ENCODE data around the gene EIF4EBP3.

The EIF4EBP3 gene

GRCh38 chr5:140558542-140558941, 11.1 kb downstream of the EIF4EBP3 start:
- H3K9me3 ChIP-seq (ENCODE audit: control insufficient read depth, low read length), result no peaks in the 10 kb centered on the region
- H3K27me3 ChIP-seq (ENCODE audit: control insufficient read depth, insufficient read depth, low read length), result no peaks in the 10 kb centered on the region
- peaks cover 24% of the 10 kb centered on the region for H3K4me1 ChIP-seq (ENCODE audit: control insufficient read depth, insufficient read depth, low read length)
- no peak overlapping the region for H3K4me3 ChIP-seq (ENCODE audit: low read length)
- no peak overlapping the region for H3K9ac ChIP-seq (ENCODE audit: low read length)
- no peaks in the 10 kb centered on the region for H3K36me3 ChIP-seq (ENCODE audit: control insufficient read depth, insufficient read depth, low read length)

DNA sequence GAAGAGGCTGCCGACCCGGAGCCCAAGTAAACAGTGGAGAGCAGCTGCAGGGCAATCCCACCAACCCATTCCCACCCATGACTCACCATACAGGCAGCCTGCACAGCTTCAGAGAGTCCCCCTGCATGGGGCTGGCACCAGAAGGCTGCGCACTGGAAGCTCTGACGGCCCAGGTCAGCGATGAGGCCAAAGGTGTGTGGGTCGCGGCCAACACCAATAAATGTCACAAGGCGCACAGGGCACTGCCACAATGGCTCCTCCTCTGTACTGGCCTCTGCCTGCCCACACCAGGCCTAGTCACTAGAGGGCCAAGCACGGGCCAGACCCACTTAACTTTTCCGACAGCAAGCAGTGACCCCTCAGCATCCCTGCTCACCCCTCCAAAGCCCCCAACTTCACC, 12.8 kb downstream of the EIF4EBP3 start:
- Histone ChIP-seq H3K4me3 (ENCODE audit: low read length) (no peak overlapping the region), H3K9ac (ENCODE audit: low read length) (no peak overlapping the region)

GRCh38 chr5:140561753-140562523, 14.5 kb downstream of the EIF4EBP3 start:
- no peak overlapping the region for H3K9ac ChIP-seq (ENCODE audit: low read length)
- peaks cover 22% of the 10 kb centered on the region for H3K4me1 ChIP-seq (ENCODE audit: control insufficient read depth, insufficient read depth, low read length)
- no peaks in the 10 kb centered on the region for H3K9me3 ChIP-seq (ENCODE audit: control insufficient read depth, low read length)
- H3K36me3 ChIP-seq (ENCODE audit: control insufficient read depth, insufficient read depth, low read length), result no peaks in the 10 kb centered on the region
- H3K4me3 ChIP-seq (ENCODE audit: low read length), result no peak overlapping the region
- no peaks in the 10 kb centered on the region for H3K27me3 ChIP-seq (ENCODE audit: control insufficient read depth, insufficient read depth, low read length)

More for the DNA sequence above, 12.8 kb downstream of the EIF4EBP3 start:
- Histone ChIP-seq H3K9me3 (ENCODE audit: control insufficient read depth, low read length) (no peaks in the 10 kb centered on the region), H3K27me3 (ENCODE audit: control insufficient read depth, insufficient read depth, low read length) (no peaks in the 10 kb centered on the region), H3K4me1 (ENCODE audit: control insufficient read depth, insufficient read depth, low read length) (peaks cover 26% of the 10 kb centered on the region), H3K36me3 (ENCODE audit: control insufficient read depth, insufficient read depth, low read length) (no peaks in the 10 kb centered on the region)

DNA sequence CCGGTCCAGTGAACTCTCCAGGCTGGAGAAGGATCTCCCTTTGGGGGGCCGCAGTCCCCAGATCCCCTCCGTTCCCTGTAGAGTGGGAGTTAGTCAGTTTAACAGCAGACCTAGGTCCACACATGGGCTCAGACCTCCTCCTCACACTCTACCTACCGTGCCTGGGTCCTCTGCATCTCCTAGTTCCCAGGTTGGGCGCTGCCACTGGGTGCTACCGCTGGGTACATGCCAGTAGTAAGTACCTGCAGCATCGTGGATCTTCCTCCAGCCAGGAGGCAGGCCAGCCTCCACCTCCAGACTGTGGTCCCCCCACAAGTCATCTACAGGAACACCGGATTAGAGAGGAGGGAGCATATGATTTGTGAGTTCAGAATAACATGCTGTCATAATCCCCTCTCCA, 16.1 kb downstream of the EIF4EBP3 start:
- Histone ChIP-seq H3K36me3 (ENCODE audit: control insufficient read depth, insufficient read depth, low read length) (no peaks in the 10 kb centered on the region), H3K9ac (ENCODE audit: low read length) (peak overlapping the region; percentile 69), H3K4me1 (ENCODE audit: control insufficient read depth, insufficient read depth, low read length) (peaks cover 17% of the 10 kb centered on the region)

DNA sequence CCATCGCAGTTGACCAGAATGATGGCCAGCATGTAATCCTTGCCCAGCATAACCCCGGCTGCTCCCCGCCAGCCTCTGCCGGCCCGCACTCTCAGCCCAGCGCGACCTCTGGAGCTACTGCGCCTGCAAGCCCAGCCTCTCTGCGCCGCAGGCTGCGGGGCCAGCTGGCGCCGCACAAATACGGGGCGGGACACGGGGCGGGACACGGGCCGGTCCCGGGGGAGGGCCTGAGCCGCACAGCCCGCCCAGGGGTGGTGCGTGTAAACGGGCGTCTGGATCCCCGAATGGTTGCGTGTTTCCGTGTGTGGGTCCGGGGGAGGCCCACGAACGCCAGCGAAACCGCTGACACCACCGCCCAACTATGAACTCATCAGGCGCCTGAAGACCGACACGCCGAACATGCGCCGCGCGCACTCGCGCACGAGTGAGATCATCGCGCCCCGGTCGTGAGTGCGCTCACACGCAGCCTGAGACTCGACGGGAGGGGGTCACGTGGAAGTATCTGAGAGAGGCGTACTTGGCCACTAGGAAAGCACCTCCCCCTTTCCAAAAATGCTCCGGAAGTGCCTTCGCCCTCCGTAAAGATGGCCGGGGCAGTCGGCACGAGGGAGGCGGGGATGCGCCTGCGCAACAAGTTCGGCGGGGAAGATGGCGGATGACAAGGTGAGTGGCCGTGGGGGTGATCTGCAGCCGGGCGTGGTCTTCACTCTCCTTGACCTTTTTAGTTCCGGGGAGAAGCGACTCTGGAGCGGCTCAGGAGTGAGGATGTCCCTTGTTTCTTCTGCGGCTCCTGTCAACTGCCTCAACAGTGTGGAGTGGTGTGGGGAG, 16.9 kb downstream of the EIF4EBP3 start, which contains the start of the genes APBB3 and SLC35A4:
Gene APBB3, minus strand, starts transcription at position 403 of the 828 bp plus-strand sequence. Its CDS starts 353 bp downstream, at position 50.
Gene SLC35A4, plus strand, starts transcription at position 633 of the 828 bp plus-strand sequence. CDS start 2,342 bp downstream, outside the sequence.
- Histone ChIP-seq H3K4me3 (ENCODE audit: low read length) (peak within 1 kb of the TSS; percentile 28), H3K9me3 (ENCODE audit: control insufficient read depth, low read length) (no peaks in the 10 kb centered on the region), H3K36me3 (ENCODE audit: control insufficient read depth, insufficient read depth, low read length) (no peaks in the 10 kb centered on the region), H3K27me3 (ENCODE audit: control insufficient read depth, insufficient read depth, low read length) (no peaks in the 10 kb centered on the region), H3K9ac (ENCODE audit: low read length) (peak within 1 kb of the TSS; percentile 69), H3K4me1 (ENCODE audit: control insufficient read depth, insufficient read depth, low read length) (peaks cover 21% of the 10 kb centered on the region)

More for the DNA sequence above, 16.1 kb downstream of the EIF4EBP3 start:
- H3K27me3 ChIP-seq (ENCODE audit: control insufficient read depth, insufficient read depth, low read length), result no peaks in the 10 kb centered on the region
- peak overlapping the region; percentile 28 for H3K4me3 ChIP-seq (ENCODE audit: low read length)
- no peaks in the 10 kb centered on the region for H3K9me3 ChIP-seq (ENCODE audit: control insufficient read depth, low read length)

GRCh38 chr5:140565024-140565779, 17.7 kb downstream of the EIF4EBP3 start:
- Histone ChIP-seq H3K4me3 (ENCODE audit: low read length) (peak overlapping the region; percentile 28), H3K9me3 (ENCODE audit: control insufficient read depth, low read length) (no peaks in the 10 kb centered on the region), H3K9ac (ENCODE audit: low read length) (peak overlapping the region; percentile 69), H3K36me3 (ENCODE audit: control insufficient read depth, insufficient read depth, low read length) (no peaks in the 10 kb centered on the region), H3K27me3 (ENCODE audit: control insufficient read depth, insufficient read depth, low read length) (no peaks in the 10 kb centered on the region), H3K4me1 (ENCODE audit: control insufficient read depth, insufficient read depth, low read length) (peaks cover 21% of the 10 kb centered on the region)

GRCh38 chr5:140565780-140566095, 18.3 kb downstream of the EIF4EBP3 start:
- Histone ChIP-seq H3K36me3 (ENCODE audit: control insufficient read depth, insufficient read depth, low read length) (no peaks in the 10 kb centered on the region), H3K9me3 (ENCODE audit: control insufficient read depth, low read length) (no peaks in the 10 kb centered on the region), H3K27me3 (ENCODE audit: control insufficient read depth, insufficient read depth, low read length) (no peaks in the 10 kb centered on the region), H3K4me3 (ENCODE audit: low read length) (peak overlapping the region; percentile 28), H3K4me1 (ENCODE audit: control insufficient read depth, insufficient read depth, low read length) (peaks cover 21% of the 10 kb centered on the region), H3K9ac (ENCODE audit: low read length) (peak overlapping the region; percentile 69)

- H3K4me3 ChIP-seq (ENCODE audit: low read length), result no peak overlapping the region
- H3K9me3 ChIP-seq (ENCODE audit: control insufficient read depth, low read length), result no peaks in the 10 kb centered on the region
- H3K36me3 ChIP-seq (ENCODE audit: control insufficient read depth, insufficient read depth, low read length), result no peaks in the 10 kb centered on the region
- H3K27me3 ChIP-seq (ENCODE audit: control insufficient read depth, insufficient read depth, low read length), result no peaks in the 10 kb centered on the region
- H3K9ac ChIP-seq (ENCODE audit: low read length), result no peak overlapping the region
- peaks cover 21% of the 10 kb centered on the region for H3K4me1 ChIP-seq (ENCODE audit: control insufficient read depth, insufficient read depth, low read length)
These were observed 19.2 kb downstream of the EIF4EBP3 start for GRCh38 chr5:140566665-140567064.

GRCh38 chr5:140567136-140567818, 19.8 kb downstream of the EIF4EBP3 start:
- H3K9me3 ChIP-seq (ENCODE audit: control insufficient read depth, low read length), result no peaks in the 10 kb centered on the region
- H3K4me1 ChIP-seq (ENCODE audit: control insufficient read depth, insufficient read depth, low read length), result peaks cover 21% of the 10 kb centered on the region

GRCh38 chr5:140567871-140568270, 20.4 kb downstream of the EIF4EBP3 start:
- Histone ChIP-seq H3K4me3 (ENCODE audit: low read length) (no peak overlapping the region), H3K27me3 (ENCODE audit: control insufficient read depth, insufficient read depth, low read length) (no peaks in the 10 kb centered on the region), H3K36me3 (ENCODE audit: control insufficient read depth, insufficient read depth, low read length) (no peaks in the 10 kb centered on the region), H3K4me1 (ENCODE audit: control insufficient read depth, insufficient read depth, low read length) (peaks cover 21% of the 10 kb centered on the region), H3K9ac (ENCODE audit: low read length) (no peak overlapping the region), H3K9me3 (ENCODE audit: control insufficient read depth, low read length) (no peaks in the 10 kb centered on the region)

More at GRCh38 chr5:140567136-140567818, 19.8 kb downstream of the EIF4EBP3 start:
- Histone ChIP-seq H3K36me3 (ENCODE audit: control insufficient read depth, insufficient read depth, low read length) (no peaks in the 10 kb centered on the region), H3K9ac (ENCODE audit: low read length) (no peak overlapping the region), H3K4me3 (ENCODE audit: low read length) (no peak overlapping the region), H3K27me3 (ENCODE audit: control insufficient read depth, insufficient read depth, low read length) (no peaks in the 10 kb centered on the region)

- Histone ChIP-seq H3K9ac (ENCODE audit: low read length) (no peak overlapping the region), H3K4me3 (ENCODE audit: low read length) (no peak overlapping the region), H3K36me3 (ENCODE audit: control insufficient read depth, insufficient read depth, low read length) (no peaks in the 10 kb centered on the region), H3K4me1 (ENCODE audit: control insufficient read depth, insufficient read depth, low read length) (peaks cover 18% of the 10 kb centered on the region), H3K27me3 (ENCODE audit: control insufficient read depth, insufficient read depth, low read length) (no peaks in the 10 kb centered on the region), H3K9me3 (ENCODE audit: control insufficient read depth, low read length) (no peaks in the 10 kb centered on the region)
These were observed 21.1 kb downstream of the EIF4EBP3 start for GRCh38 chr5:140568443-140569063.
